Measurements from ENCODE around the gene RTKN. TPM values are rescaled to one million over a fixed set of nuclear protein-coding genes. Genes with fewer than 3 reads are reported as not detected.
A peak's percentile ranks its signal among the peaks of the same experiment; 100 is the strongest.

RTKN gene
- total and polyA plus RNA-seq, 2 of the 13 experiments (the other 11 are each of a cell fraction or from before 2014, with no cell fraction given) = 159 to 166 TPM

DNA sequence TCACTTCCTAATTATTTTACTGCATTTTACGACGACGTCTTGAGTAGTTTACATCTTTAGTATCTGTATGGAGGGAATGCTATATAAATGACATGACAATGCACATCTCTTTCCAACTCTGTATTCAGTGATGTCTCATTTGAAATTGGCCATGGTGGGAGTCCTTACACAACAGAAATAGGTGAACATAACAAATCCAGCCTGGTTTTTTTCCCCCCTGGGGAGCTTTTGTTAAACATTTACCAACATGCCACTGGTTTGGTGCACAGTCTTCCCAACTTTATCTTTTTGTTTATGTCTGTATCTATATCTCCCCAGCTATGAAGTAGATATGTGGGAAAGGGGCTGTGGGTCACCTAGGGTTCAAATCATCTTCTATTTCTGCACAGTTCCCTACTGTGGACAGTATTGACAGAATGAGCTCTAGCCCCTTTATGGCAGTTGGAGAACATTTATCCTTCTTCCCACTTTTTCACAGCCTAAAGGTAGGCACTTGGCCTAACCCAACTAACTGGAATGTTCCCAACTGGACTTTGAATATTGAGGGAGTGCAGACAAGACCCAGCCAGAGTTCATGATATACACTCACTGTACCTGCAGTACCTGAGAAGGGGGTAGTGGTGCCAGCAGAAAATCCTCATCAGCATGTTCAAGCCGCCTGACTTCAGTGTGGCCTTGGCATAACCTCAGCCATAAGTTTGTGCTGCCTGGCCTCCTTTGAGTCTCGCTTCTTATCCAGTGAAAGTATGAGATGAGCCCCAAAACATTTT is 5.7 kb upstream of the RTKN start (continued):
- TF ChIP-seq ZNF10 (CRISPR knock-in tag; IDR thresholded peaks at IDR 0.05; ENCODE audit: borderline replicate concordance, low read depth) = no peak
- TF ChIP-seq PHF5A (CRISPR knock-in tag; IDR thresholded peaks at IDR 0.05; ENCODE audit: low read depth, unreplicated experiment) = no peak
- no peak for TF ChIP-seq SMC3 (IDR thresholded peaks at IDR 0.05; ENCODE audit: low read length)
- no peak for TF ChIP-seq SETDB1 (CRISPR knock-in tag; IDR thresholded peaks at IDR 0.05; ENCODE audit: borderline replicate concordance)
- no peak; the same call in 1 of the 2 replicates for TF ChIP-seq ZNF292 (CRISPR knock-in tag; IDR thresholded peaks at IDR 0.05; ENCODE audit: borderline replicate concordance, low read depth)
- TF ChIP-seq MLLT10 (CRISPR knock-in tag; IDR thresholded peaks at IDR 0.05) = no peak
- TF ChIP-seq ZNF205 (CRISPR knock-in tag; IDR thresholded peaks at IDR 0.05) = no peak
- TF ChIP-seq TGIF2 (CRISPR knock-in tag; IDR thresholded peaks at IDR 0.05) = no peak; the same call in 1 of the 2 replicates
- TF ChIP-seq ZNF354B (CRISPR knock-in tag; IDR thresholded peaks at IDR 0.05) = no peak
- TF ChIP-seq ZNF570 (CRISPR knock-in tag; IDR thresholded peaks at IDR 0.05; ENCODE audit: borderline replicate concordance) = no peak
- TF ChIP-seq HOMEZ (CRISPR knock-in tag; IDR thresholded peaks at IDR 0.05; ENCODE audit: low read depth) = peak; percentile 11; the same call in 1 of the 2 replicates
- TF ChIP-seq, protein P1, sequence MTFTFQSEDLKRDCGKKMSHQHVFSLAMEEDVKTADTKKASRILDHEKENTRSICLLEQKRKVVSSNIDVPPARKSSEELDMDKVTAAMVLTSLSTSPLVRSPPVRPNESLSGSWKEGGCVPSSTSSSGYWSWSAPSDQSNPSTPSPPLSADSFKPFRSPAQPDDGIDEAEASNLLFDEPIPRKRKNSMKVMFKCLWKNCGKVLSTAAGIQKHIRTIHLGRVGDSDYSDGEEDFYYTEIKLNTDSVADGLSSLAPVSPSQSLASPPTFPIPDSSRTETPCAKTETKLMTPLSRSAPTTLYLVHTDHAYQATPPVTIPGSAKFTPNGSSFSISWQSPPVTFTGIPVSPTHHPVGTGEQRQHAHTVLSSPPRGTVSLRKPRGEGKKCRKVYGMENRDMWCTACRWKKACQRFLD (CRISPR knock-in tag; IDR thresholded peaks at IDR 0.05; ENCODE audit: borderline replicate concordance) = no peak
- TF ChIP-seq TCF7 (IDR thresholded peaks at IDR 0.05; ENCODE audit: low read depth) = no peak
- TF ChIP-seq, protein P2, sequence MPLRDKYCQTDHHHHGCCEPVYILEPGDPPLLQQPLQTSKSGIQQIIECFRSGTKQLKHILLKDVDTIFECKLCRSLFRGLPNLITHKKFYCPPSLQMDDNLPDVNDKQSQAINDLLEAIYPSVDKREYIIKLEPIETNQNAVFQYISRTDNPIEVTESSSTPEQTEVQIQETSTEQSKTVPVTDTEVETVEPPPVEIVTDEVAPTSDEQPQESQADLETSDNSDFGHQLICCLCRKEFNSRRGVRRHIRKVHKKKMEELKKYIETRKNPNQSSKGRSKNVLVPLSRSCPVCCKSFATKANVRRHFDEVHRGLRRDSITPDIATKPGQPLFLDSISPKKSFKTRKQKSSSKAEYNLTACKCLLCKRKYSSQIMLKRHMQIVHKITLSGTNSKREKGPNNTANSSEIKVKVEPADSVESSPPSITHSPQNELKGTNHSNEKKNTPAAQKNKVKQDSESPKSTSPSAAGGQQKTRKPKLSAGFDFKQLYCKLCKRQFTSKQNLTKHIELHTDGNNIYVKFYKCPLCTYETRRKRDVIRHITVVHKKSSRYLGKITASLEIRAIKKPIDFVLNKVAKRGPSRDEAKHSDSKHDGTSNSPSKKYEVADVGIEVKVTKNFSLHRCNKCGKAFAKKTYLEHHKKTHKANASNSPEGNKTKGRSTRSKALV (CRISPR knock-in tag; IDR thresholded peaks at IDR 0.05) = no peak
- TF ChIP-seq SNRNP70 (IDR thresholded peaks at IDR 0.05; ENCODE audit: low read depth, low read length) = no peak
- TF ChIP-seq, protein P3, sequence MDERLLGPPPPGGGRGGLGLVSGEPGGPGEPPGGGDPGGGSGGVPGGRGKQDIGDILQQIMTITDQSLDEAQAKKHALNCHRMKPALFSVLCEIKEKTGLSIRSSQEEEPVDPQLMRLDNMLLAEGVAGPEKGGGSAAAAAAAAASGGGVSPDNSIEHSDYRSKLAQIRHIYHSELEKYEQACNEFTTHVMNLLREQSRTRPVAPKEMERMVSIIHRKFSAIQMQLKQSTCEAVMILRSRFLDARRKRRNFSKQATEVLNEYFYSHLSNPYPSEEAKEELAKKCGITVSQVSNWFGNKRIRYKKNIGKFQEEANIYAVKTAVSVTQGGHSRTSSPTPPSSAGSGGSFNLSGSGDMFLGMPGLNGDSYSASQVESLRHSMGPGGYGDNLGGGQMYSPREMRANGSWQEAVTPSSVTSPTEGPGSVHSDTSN (CRISPR knock-in tag; IDR thresholded peaks at IDR 0.05) = no peak
- peak; percentile 93 for TF ChIP-seq ZEB1 (IDR thresholded peaks at IDR 0.05; ENCODE audit: insufficient replicate concordance, low read depth)
- no peak for TF ChIP-seq DMTF1 (CRISPR knock-in tag; IDR thresholded peaks at IDR 0.05)
- no peak for TF ChIP-seq ZNF598 (CRISPR knock-in tag; IDR thresholded peaks at IDR 0.05; ENCODE audit: borderline replicate concordance)
- no peak for TF ChIP-seq ZNF766 (CRISPR knock-in tag; IDR thresholded peaks at IDR 0.05; ENCODE audit: borderline replicate concordance)
